Stomach (tissue), 9 donors: Measurements from ENCODE around the gene PIR. TPM values are rescaled to one million over a fixed set of nuclear protein-coding genes. Genes with fewer than 3 reads are reported as not detected.

ENCODE experiments used
- DNase-seq, 2 donors: peaks; one replicate each; pipeline versions ENCODE4 v3.0.0 to v3.0.0-alpha.2; 2013 to 2019
- H3K27ac ChIP-seq, 5 donors: fragments of 200-600 bp in 4 of 5; sonication (generic) in 4 of 5; one replicate each; pipeline ENCODE4 v1.5.1; 2013 to 2019; ENCODE audit warnings: mild to moderate bottlenecking in 1 of 5, moderate library complexity in 1 of 5
- H3K27me3 ChIP-seq, 3 donors: fragments of 200-600 bp; sonication (generic); one replicate each; pipeline ENCODE4 v1.5.1; 2017 to 2019; ENCODE audit warnings: mixed run types in 1 of 3
- H3K36me3 ChIP-seq, 4 donors: fragments of 200-600 bp; sonication (generic); 1 replicate in 3 of 4; 2 replicates in 1 of 4; pipeline ENCODE4 v1.5.1; 2016 to 2019
- H3K4me1 ChIP-seq, 4 donors: fragments of 200-600 bp; sonication (generic); one replicate each; pipeline ENCODE4 v1.5.1; 2016 to 2019
- H3K4me3 ChIP-seq, 4 donors: fragments of 200-600 bp; sonication (generic) in 3 of 4; one replicate each; pipeline ENCODE4 v1.5.1; 2016 to 2019; ENCODE audit warnings: mild to moderate bottlenecking in 1 of 4
- H3K9me3 ChIP-seq, 4 donors: fragments of 200-600 bp; sonication (generic); one replicate each; pipeline ENCODE4 v1.5.1; 2016 to 2019
- EP300 ChIP-seq: sonication (generic); formaldehyde crosslinking; IDR thresholded peaks from one replicate; pipeline ENCODE4 v1.6.1; 2017; ENCODE audit warnings: antibody characterized with exemption
- POLR2A ChIP-seq, 4 donors: fragments of 450-650 bp; IDR thresholded peaks; one replicate each; pipeline ENCODE4 v1.6.1; 2016; ENCODE audit warnings: antibody characterized with exemption in 4 of 4, control low read depth in 2 of 4, mild to moderate bottlenecking in 1 of 4, moderate library complexity in 1 of 4
- POLR2AphosphoS5 ChIP-seq, 3 donors: sonication (generic); formaldehyde crosslinking; IDR thresholded peaks; one replicate each; pipeline ENCODE4 v1.6.1; 2016; ENCODE audit warnings: antibody characterized with exemption in 3 of 3
- WGBS, 5 donors: extraction: QIAGEN DNeasy Blood & Tissue Kit in 3 of 5; methylation state at CpG; one replicate each; pipeline versions ENCODE4 v1.1.5 to v1.1.7; 2013 to 2018; 5-methylcytosine and 5-hydroxymethylcytosine counted together
- intact Hi-C: fragments of 100-400 bp; cut with DNase I; formaldehyde crosslinking; loops from one replicate; pipeline ENCODE4 v1.15.1; 2023; ENCODE audit warnings: low total_unique reads
- polyA plus RNA-seq, 3 donors: library from polyadenylated mRNA; stranded (reverse); fragments of 200-250 nt; gene quantifications; one replicate each; pipeline ENCODE4 v1.2.3, GENCODE V29; 2013
- total RNA-seq, 5 donors: library from RNA; depleted of rRNA; stranded (reverse); fragments of >200 nt; gene quantifications; one replicate each; pipeline versions ENCODE4 v1.1.0 to v1.2.3, GENCODE V29; 2014 to 2016
- TF ChIP-seq, protein P1 (sequence below), 7 experiments: fragments of 450-650 bp in 4 of 7; fragments of 200-600 bp in 3 of 7; sonication (generic) in 3 of 7; IDR thresholded peaks; one replicate each; pipeline ENCODE4 v1.5.1; 2016 to 2019; ENCODE audit warnings: antibody characterized with exemption in 7 of 7, control low read depth in 2 of 7, mild to moderate bottlenecking in 1 of 7
- donor health status: healthy with polysubstance abuse.
- donor health status: Bipolar disorder and iron deficiency.
- donor health status: healthy.

The PIR gene
- total and polyA plus RNA-seq, 8 donors = 5.2 to 47.5 (median 12.7) TPM

DNA sequence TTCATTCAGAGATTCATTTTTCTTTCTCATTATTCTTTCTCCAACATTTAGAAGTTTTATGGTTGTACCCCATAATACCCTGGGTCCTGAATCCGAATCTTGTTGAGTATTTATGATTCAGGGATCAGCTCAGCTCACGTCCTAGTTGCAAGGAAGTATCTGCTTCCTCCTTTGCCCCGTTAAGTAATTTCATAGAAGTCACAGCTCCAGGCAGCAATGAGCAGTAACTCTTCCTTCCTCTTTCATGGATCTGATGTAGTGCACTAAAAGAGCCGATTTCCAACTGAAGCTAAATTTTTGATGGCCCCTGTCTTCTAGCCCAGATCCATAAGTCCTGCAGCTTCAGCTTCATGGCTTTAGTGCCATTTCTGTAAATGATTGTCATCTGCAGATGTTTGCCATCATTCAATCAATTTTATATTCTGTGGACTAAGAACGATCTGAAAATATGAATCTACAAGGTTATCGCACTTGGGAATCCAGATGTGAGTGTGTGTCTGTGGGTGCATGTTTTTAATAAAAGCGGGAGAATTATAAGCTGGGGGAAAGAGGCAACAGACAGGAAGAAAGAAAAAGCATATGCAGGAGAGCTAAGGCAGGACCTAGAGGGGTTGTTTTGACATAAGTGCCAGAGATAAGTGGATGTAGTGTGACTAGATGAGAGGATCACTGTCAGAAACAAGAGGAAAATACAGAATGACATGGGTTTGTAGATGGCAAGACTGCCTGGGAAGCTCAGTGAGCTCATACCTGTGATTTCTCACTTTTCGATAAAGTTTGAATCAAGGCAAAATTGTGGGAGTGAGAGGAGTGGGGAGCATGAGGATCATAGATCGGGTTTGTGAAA, 126.4 kb downstream of the PIR start:
- 77 to 83% (median 80%) methylated on average over 9 of the region's 9 CpGs for WGBS, 5 donors
- no peak for DNase-seq
- H3K36me3 ChIP-seq = no peaks in the 10 kb centered on the region
- TF ChIP-seq POLR2A (IDR thresholded peaks at IDR 0.05) (no peak), POLR2AphosphoS5 (IDR thresholded peaks at IDR 0.05) (no peak), EP300 (no peak)
- TF ChIP-seq, protein P1, sequence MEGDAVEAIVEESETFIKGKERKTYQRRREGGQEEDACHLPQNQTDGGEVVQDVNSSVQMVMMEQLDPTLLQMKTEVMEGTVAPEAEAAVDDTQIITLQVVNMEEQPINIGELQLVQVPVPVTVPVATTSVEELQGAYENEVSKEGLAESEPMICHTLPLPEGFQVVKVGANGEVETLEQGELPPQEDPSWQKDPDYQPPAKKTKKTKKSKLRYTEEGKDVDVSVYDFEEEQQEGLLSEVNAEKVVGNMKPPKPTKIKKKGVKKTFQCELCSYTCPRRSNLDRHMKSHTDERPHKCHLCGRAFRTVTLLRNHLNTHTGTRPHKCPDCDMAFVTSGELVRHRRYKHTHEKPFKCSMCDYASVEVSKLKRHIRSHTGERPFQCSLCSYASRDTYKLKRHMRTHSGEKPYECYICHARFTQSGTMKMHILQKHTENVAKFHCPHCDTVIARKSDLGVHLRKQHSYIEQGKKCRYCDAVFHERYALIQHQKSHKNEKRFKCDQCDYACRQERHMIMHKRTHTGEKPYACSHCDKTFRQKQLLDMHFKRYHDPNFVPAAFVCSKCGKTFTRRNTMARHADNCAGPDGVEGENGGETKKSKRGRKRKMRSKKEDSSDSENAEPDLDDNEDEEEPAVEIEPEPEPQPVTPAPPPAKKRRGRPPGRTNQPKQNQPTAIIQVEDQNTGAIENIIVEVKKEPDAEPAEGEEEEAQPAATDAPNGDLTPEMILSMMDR (IDR thresholded peaks at IDR 0.05) = no peak
- no peaks in the 10 kb centered on the region for H3K9me3 ChIP-seq
- H3K4me3 ChIP-seq = no peak overlapping the region
- no peaks in the 10 kb centered on the region for H3K4me1 ChIP-seq
- peak overlapping the region in 1 of 5 donors; percentile 20 for H3K27ac ChIP-seq
- H3K27me3 ChIP-seq = no peaks in the 10 kb centered on the region
- intact Hi-C loops = no loop called here

DNA sequence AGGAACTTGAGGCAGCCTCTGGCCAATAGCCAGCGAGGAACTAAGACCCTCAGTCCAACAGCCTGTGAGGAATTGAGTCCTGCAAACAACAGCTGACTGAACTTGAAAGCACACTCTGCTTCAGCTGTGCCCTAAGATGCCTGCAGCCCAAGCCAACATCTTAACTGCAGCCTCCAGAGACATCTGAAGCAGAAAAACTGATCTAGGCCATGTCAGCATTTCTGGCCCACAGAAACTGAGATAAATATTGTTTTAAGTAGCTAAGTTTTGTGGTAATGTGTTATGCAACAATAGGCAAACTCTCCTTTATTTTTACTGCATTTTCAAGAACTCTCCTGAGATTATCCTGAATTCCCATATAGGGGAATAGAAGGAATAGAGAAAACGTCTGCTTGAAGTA, 133.4 kb downstream of the PIR start:
- Histone ChIP-seq H3K27ac (no peak overlapping the region), H3K4me1 (no peaks in the 10 kb centered on the region), H3K4me3 (no peak overlapping the region), H3K27me3 (no peaks in the 10 kb centered on the region), H3K9me3 (no peaks in the 10 kb centered on the region), H3K36me3 (no peaks in the 10 kb centered on the region)
- TF ChIP-seq EP300 (no peak), POLR2AphosphoS5 (IDR thresholded peaks at IDR 0.05) (no peak), POLR2A (IDR thresholded peaks at IDR 0.05) (no peak)
- TF ChIP-seq, protein P1 (IDR thresholded peaks at IDR 0.05) = no peak
- no peak for DNase-seq
- intact Hi-C loops = loop anchor here (10.0 kb wide), 1 partner anchor 105 kb away; no protein-coding TSS in a partner anchor
- WGBS, 5 donors = 43 to 83% (median 67%) methylated on average over 2 of the region's 2 CpGs

GRCh38 chrX:15358533-15358932, 134.6 kb downstream of the PIR start:
- Histone ChIP-seq H3K27ac (no peak overlapping the region), H3K4me3 (no peak overlapping the region), H3K36me3 (no peaks in the 10 kb centered on the region), H3K9me3 (no peaks in the 10 kb centered on the region), H3K4me1 (no peaks in the 10 kb centered on the region), H3K27me3 (no peaks in the 10 kb centered on the region)
- TF ChIP-seq, protein P1 (IDR thresholded peaks at IDR 0.05) = no peak
- TF ChIP-seq POLR2AphosphoS5 (IDR thresholded peaks at IDR 0.05) = no peak
- TF ChIP-seq EP300 = no peak
- no peak for TF ChIP-seq POLR2A (IDR thresholded peaks at IDR 0.05)
- intact Hi-C loops = loop anchor here (10.0 kb wide), 1 partner anchor 106 kb away; no protein-coding TSS in a partner anchor
- DNase-seq = no peak
- WGBS, 5 donors = 65 to 86% (median 76%) methylated on average over 2 of the region's 2 CpGs

DNA sequence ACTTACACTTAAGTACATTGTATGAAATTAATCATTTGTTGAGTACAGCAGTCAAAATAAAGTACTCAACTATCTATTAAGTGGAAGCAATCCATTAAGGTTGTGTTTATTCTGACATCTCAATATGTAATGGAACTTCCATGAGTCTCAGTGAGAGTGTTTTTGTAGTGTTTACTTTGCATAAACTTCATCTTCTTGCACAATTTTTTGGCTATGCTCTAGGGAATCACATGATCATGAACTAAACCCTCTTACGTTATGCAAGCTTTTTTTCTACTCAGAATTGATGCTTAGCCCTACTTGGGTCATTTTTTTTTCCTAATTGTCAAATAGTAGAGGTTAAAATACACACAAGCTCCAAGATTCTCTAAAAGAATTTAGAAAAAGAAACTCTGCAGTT, 136.7 kb downstream of the PIR start:
- 32 to 59% (median 44%) methylated on average over 1 of the region's 1 CpG for WGBS, 5 donors
- H3K9me3 ChIP-seq = no peaks in the 10 kb centered on the region

More for the DNA sequence above, 136.7 kb downstream of the PIR start:
- no peak for TF ChIP-seq EP300
- TF ChIP-seq POLR2AphosphoS5 (IDR thresholded peaks at IDR 0.05) = peak in 2 of 3 donors; percentile 58 to 89
- TF ChIP-seq POLR2A (IDR thresholded peaks at IDR 0.05) = no peak
- TF ChIP-seq, protein P1 (IDR thresholded peaks at IDR 0.05) = no peak
- no peaks in the 10 kb centered on the region for H3K4me1 ChIP-seq
- intact Hi-C loops = loop anchor here (10.0 kb wide), 1 partner anchor 108 kb away; no protein-coding TSS in a partner anchor
- peak in 1 of 2 donors; percentile 67 for DNase-seq
- H3K36me3 ChIP-seq = no peaks in the 10 kb centered on the region
- no peak overlapping the region for H3K27ac ChIP-seq
- H3K4me3 ChIP-seq = no peak overlapping the region
- H3K27me3 ChIP-seq = no peaks in the 10 kb centered on the region
